ENCODE results near the gene PRKCZ. TPM values are rescaled to one million over a fixed set of nuclear protein-coding genes. Genes with fewer than 3 reads are reported as not detected.

The PRKCZ gene
- total and polyA plus RNA-seq, 9 of the 15 experiments (the other 6 are each of a cell fraction or from before 2014, with no cell fraction given) = 0.07 to 3.1 (median 1.3) TPM

GRCh38 chr1:2227346-2228156, 177.3 kb downstream of the PRKCZ start (continued):
- TF ChIP-seq, protein P1, sequence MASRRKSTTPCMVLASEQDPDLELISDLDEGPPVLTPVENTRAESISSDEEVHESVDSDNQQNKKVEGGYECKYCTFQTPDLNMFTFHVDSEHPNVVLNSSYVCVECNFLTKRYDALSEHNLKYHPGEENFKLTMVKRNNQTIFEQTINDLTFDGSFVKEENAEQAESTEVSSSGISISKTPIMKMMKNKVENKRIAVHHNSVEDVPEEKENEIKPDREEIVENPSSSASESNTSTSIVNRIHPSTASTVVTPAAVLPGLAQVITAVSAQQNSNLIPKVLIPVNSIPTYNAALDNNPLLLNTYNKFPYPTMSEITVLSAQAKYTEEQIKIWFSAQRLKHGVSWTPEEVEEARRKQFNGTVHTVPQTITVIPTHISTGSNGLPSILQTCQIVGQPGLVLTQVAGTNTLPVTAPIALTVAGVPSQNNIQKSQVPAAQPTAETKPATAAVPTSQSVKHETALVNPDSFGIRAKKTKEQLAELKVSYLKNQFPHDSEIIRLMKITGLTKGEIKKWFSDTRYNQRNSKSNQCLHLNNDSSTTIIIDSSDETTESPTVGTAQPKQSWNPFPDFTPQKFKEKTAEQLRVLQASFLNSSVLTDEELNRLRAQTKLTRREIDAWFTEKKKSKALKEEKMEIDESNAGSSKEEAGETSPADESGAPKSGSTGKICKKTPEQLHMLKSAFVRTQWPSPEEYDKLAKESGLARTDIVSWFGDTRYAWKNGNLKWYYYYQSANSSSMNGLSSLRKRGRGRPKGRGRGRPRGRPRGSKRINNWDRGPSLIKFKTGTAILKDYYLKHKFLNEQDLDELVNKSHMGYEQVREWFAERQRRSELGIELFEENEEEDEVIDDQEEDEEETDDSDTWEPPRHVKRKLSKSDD (conservative IDR thresholded peaks at IDR 0.05; ENCODE audit: low read length) = no peak
- peak in 1 of 2 experiments; percentile 53; a peak in 2 of 4 replicates for TF ChIP-seq MNT (conservative IDR thresholded peaks at IDR 0.05)
- TF ChIP-seq C11orf30 (IDR thresholded peaks at IDR 0.05; ENCODE audit: low read depth) = no peak
- TF ChIP-seq, protein P2, sequence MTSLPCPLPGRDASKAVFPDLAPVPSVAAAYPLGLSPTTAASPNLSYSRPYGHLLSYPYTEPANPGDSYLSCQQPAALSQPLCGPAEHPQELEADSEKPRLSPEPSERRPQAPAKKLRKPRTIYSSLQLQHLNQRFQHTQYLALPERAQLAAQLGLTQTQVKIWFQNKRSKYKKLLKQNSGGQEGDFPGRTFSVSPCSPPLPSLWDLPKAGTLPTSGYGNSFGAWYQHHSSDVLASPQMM (CRISPR knock-in tag; IDR thresholded peaks at IDR 0.05) = no peak
- TF ChIP-seq, protein P3, sequence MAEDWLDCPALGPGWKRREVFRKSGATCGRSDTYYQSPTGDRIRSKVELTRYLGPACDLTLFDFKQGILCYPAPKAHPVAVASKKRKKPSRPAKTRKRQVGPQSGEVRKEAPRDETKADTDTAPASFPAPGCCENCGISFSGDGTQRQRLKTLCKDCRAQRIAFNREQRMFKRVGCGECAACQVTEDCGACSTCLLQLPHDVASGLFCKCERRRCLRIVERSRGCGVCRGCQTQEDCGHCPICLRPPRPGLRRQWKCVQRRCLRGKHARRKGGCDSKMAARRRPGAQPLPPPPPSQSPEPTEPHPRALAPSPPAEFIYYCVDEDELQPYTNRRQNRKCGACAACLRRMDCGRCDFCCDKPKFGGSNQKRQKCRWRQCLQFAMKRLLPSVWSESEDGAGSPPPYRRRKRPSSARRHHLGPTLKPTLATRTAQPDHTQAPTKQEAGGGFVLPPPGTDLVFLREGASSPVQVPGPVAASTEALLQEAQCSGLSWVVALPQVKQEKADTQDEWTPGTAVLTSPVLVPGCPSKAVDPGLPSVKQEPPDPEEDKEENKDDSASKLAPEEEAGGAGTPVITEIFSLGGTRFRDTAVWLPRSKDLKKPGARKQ (CRISPR knock-in tag; IDR thresholded peaks at IDR 0.05) = no peak
- no peak for TF ChIP-seq CSDE1 (IDR thresholded peaks at IDR 0.05)
- no peak for TF ChIP-seq MIER1 (IDR thresholded peaks at IDR 0.05; ENCODE audit: low read depth)
- no peak for TF ChIP-seq LARP7 (IDR thresholded peaks at IDR 0.05)
- TF ChIP-seq, protein P4, sequence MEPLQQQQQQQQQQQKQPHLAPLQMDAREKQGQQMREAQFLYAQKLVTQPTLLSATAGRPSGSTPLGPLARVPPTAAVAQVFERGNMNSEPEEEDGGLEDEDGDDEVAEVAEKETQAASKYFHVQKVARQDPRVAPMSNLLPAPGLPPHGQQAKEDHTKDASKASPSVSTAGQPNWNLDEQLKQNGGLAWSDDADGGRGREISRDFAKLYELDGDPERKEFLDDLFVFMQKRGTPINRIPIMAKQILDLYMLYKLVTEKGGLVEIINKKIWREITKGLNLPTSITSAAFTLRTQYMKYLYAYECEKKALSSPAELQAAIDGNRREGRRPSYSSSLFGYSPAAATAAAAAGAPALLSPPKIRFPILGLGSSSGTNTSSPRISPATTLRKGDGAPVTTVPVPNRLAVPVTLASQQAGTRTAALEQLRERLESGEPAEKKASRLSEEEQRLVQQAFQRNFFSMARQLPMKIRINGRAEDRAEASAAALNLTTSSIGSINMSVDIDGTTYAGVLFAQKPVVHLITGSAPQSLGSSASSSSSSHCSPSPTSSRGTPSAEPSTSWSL (CRISPR knock-in tag; IDR thresholded peaks at IDR 0.05; ENCODE audit: borderline replicate concordance) = no peak
- no peak for TF ChIP-seq ZNF140 (CRISPR knock-in tag; IDR thresholded peaks at IDR 0.05)
- no peak for TF ChIP-seq EWSR1 (IDR thresholded peaks at IDR 0.05; ENCODE audit: borderline replicate concordance, low read depth, partially characterized antibody)
- no peak for TF ChIP-seq RBM34 (IDR thresholded peaks at IDR 0.05; ENCODE audit: borderline replicate concordance, insufficient read depth, low read length)
- TF ChIP-seq RAD51 (IDR thresholded peaks at IDR 0.05; ENCODE audit: borderline replicate concordance, low read depth) = no peak
- TF ChIP-seq ZEB2 (IDR thresholded peaks at IDR 0.05) = no peak
- TF ChIP-seq HNRNPLL (IDR thresholded peaks at IDR 0.05; ENCODE audit: low read depth, low read length, poor library complexity, severe bottlenecking) = peak; percentile 36
- TF ChIP-seq MEF2D (tag; conservative IDR thresholded peaks at IDR 0.05; ENCODE audit: low read depth) = no peak
- TF ChIP-seq SMAD3 (CRISPR knock-in tag; conservative IDR thresholded peaks at IDR 0.05) = no peak
- TF ChIP-seq MYNN (IDR thresholded peaks at IDR 0.05) = no peak
- TF ChIP-seq MYNN (CRISPR knock-in tag; IDR thresholded peaks at IDR 0.05) = no peak
- TF ChIP-seq ZNF146 (CRISPR knock-in tag; IDR thresholded peaks at IDR 0.05; ENCODE audit: unreplicated experiment) = no peak
- no peak for TF ChIP-seq SRSF9 (IDR thresholded peaks at IDR 0.05; ENCODE audit: borderline replicate concordance, low read depth, low read length)
